NCI-H345 (cell line): ENCODE data around the gene MANSC1.
"Not testable (repeated sequence)": the region's sequence is repeated elsewhere in the genome, so short reads cannot be mapped to it uniquely, and the experiment has no call there.

Source experiments
- DNase-seq: peaks from one replicate; lab custom pipeline; 2025; lab: John Stamatoyannopoulos, UW

MANSC1 gene

DNA sequence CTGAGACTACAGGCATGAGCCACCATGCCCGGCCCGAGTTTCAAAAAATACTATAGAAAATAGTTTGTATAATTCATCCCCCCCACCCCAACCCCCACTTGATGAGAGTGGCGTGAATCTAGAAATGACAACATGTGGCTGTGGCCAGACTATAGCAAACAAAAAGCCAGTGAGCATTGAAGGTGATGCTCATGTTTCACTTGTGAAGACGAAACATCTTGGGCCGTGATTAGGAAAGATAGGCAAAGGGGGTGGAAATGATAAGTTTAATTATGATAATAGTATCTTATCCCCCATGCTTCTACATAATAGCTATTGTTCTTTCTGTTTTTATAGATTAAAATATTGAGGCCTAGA lies 15.4 kb upstream of the MANSC1 start:
- no peak for DNase-seq

DNA sequence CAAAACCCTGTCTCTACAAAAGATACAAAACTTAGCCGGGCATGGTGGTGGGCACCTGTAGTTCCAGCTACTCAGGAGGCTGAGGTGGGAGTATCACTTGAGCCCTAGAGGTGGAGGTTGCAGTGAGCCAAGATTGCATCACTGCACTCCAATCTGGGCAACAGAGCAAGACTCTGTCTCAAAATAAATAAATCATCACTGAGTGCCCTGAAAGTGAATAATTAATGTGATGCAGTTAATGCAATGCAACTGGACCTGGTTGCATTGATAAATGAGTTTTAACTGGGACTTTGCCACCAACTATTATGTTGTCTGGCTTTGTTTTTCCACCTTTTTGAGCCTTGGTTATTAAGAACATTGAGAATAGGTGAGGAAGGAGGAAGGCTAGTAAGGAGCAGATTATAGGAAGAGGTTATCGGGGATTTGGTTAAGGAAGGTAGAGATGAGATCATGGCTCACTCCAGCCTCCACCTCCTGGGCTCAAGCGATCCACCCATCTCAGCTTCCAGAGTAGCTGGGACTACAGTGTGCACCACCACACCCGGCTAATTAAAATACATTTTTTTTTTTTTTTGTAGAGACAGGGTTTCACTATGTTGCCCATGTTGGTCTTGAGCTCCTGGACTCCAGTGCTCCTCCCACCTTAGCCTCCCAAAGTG lies 14.9 kb upstream of the MANSC1 start:
- no peak for DNase-seq

DNA sequence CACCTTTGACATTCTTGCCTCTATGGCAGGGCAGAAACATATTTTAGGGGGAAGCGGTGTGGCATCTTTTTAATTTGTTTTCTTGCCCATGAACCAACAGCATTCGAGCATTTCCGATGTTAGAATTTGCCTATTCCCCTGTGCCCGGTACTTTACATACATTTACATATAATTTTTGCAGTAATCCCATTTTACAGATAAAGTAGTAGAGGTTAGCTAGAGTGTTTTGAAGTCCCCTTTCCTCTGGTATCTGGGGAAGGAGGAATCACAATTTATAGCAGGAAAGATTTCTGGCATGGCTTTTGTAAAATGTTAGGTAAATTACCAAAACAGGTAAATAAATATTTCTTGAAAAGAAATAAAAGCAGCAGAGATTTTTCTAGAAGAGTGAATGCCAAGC lies 8.5 kb upstream of the MANSC1 start:
- no peak for DNase-seq

DNA sequence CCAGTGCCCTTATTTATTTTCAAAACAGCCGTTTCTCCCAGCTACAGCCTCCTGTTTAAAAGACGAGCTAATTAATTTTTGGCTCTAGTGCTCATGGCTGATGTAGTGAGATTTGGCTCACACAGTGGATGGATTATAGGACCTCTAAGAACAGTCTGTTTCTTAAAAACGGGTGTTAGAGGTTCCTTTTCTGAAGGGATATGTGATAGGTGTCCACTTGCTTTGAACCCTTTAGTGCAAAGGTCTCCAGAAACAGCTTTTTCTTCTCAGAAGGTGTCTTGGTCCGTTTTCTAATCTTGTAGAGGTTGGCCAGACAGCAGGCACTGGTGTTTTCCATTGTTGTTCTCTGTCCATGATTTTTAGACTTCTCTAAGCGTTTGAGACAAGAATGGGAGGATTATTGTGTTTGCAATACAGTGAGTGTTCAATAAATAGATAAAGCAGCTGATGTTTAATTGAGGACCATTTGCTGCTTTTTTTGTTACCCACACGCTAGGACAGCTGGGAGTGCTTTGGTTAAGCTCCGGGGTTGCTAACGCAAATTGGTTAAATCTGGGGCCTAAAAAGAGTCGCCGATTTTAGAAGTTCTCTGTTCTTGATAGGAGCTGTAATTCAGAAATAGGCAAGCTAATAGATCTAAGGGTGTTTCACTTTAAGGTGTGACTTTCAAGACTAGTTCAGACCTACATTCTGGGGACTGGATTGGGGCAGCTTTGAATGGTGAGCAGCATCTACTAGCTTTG lies 7.8 kb upstream of the MANSC1 start:
- DNase-seq = no peak

DNA sequence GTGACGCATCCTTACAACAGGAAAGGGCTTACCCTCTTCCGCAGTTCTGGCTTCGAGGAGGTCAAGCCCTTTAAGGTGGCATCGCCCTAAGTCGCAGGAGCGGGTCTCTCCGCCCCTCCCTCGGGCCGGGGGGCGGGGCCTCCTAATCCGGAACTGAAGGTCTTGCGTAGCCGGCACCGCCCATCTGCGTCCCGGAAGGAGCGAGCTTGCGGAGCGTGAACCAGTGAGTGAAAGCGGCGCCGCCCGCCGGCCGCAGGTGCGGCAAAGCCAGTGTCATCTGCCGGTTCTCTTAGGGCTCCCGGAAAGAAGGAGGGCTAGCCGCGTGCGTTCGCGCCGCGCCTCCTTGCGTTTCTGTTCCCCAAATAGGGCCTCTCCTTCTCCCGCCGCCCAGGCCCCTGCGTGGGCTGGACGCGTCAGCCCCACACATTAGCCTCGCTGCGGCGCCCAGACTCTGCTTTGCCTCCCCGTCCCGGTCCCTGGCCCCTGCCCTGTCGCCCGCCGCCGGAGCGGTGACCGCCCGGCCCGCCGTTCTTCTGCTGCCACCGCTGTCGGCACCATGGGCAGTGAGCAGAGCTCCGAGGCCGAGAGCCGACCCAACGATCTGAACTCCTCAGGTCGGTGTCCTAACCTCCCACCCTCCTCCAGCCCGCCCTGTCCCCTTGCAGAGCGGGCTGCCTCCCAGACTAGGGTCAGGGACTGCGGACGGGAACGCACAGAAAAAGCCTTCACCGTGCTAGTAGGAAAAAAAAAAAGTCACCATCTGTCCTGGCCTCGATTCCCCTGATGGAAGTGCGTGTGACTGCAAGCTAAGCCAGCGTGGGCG lies 7.1 kb upstream of the MANSC1 start, which contains the start of gene BORCS5:
TSS of gene BORCS5 (plus strand) at position 183 of the 823 bp plus-strand sequence. CDS start at position 557, 374 bp downstream.
- peak; percentile 98 for DNase-seq

DNA sequence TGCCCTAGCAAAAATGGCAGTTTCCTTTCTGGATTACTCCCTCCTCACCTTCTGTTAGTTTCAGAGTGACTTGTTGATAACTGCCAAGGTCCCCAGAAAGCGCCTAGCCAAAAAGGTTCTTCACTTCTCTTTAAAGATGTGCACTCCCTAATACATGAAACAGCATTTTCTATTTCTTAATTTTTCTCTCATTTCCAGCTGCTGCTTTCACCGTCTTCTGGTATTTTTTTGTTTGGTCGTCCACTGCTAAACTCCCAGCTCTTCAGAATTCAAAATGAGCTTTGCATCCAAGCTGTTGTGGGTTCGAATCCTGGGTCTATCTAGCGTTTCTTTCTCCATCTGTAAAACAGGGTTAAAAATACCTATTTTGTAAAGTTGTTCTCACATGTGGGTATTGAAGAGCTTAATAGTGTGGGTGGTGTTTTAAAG lies 6.4 kb upstream of the MANSC1 start:
- no peak for DNase-seq

DNA sequence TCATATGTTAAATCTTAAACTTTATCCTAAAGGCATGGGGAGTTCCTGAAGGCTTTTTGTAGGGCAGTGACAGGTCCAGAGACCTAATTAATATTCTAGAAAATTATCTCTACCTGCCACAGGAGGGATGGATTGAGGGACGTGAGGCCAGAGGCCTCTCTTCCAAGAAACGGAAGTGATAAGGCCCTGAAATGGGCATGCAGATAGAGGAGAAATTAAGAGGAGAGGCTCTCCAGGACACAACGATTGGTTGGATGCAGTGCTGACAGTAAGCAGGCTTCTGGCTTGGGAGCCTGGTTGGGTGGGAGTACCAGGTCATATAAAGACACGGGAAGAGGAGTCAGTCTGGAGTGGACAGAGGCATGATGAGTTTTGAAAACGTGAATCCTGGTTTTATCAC lies 3.8 kb upstream of the MANSC1 start:
- no peak for DNase-seq

DNA sequence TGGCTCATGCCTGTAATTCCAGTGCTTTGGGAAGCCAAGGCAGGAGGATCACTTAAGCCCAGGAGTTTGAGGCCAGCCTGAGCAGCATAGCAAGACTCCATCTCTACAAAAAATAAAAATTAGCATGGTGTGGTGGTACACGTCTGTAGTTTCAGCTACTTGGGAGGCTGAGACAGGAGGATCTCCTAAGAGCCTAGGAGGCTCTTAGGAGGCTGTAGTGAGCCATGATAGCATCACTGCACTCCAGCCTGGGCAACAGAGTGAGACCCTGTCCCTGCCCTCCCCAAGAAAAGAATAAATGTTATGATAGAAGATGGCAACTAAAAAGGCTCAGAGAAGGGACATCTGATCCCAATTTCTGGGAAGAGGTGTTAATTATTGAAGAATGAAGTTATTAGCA lies 3.2 kb upstream of the MANSC1 start:
- DNase-seq = no peak

DNA sequence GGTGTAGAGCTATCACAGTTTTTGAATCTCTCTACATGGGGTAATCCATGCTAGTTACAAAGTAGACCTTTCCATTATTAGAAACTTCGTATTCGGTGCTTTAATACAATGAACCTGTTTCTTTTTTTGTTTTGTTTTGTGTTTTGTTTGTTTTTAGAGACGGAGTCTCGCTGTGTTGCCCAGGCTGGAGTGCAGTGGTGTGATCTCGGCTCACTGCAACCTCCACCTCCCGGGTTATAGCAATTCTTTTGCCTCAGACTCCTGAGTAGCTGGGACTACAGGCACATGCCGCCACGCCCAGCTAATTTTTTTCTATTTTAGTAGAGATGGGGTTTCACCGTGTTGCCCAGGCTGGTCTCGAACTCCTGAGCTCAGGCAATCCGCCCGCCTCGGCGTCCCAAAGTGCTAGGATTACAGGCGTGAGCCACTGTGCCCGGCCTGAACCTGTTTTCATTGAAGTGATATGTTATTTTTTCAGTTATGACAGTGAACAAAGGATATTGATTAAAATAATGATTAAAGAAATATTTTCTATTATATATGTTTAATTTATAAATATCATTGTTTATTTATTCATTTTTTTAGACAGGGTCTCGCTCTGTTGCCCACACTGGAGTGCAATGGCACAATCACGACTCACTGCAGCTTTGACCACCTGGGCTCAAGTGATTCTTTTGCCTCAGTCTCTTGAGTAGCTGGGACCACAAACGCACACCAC lies 1.6 kb upstream of the MANSC1 start:
- not testable (repeated sequence) for DNase-seq

DNA sequence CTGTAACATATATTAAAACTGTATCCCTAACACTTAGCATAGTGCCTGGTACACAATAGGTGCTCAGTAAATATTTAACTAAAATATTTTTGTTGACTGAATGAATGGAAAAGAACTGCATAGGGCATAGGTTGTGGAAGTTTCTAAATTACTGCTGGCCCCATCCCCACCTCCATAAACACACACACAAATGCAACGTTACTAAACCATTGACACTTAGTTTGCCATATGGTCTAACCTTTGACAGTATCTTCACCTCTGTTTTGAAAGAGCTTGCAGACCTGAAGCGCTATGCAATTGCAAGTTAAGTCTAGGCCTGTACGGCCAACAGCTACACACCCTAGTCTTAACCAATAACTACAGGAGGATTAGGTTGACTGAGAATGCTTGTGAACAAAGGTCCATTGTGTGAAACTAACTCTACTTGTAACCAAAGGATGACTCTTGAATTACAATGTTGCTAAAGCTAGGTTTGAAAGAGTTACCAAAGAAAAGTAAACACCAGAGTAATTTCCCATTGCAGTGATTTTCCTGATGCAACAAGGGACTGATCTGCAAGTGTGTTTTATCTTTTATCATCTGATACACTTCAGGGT lies 924 bp upstream of the MANSC1 start:
- peak; percentile 27 for DNase-seq

DNA sequence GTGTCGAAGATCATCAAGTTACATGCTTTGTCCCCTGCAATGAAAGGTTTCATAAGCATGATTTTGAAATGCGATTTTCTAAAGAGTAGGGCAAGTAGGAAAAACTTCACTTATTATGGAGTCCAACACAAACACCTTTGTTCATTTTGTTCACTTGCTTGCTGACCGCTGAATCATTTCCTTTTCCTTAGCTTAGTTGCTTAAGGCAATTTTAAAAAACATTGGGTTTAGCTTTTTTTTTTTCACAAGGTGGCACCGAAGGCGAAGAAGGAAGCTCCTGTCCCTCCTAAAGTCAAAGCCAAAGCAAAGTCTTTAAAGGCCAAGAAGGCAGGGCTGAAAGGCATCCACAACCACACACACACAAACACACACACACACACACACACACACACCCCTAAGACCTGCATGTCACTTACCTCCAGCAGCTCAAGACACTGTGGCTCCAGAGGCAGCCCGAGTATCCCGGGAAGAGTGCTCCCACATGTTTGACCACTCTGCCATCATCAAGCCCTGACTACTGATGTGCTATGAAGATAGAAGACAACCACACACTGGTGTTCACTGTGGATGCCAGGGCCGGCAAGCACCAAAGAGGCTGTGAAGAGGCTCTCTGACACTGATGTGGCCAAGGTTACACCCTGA lies 11.4 kb downstream of the MANSC1 start:
- DNase-seq = no peak

DNA sequence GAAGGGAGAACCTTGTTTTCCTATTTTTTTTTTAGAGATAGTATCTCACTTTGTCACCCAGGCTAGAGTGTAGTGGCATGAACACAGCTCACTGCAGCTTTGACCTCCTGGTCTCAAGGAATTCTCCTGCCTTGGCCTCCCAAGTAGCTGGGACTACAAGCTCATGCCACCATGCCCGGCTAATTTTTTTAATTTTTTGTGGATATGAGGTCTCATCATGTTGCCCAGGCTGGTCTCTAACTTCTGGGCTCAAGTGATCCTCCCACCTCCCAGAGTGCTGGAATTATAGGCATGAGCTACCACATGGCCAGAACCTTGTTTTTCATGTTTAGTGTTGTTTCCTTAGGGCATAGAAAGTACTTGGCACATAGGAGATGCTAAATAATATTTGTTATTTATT lies 13.5 kb downstream of the MANSC1 start:
- no peak for DNase-seq

DNA sequence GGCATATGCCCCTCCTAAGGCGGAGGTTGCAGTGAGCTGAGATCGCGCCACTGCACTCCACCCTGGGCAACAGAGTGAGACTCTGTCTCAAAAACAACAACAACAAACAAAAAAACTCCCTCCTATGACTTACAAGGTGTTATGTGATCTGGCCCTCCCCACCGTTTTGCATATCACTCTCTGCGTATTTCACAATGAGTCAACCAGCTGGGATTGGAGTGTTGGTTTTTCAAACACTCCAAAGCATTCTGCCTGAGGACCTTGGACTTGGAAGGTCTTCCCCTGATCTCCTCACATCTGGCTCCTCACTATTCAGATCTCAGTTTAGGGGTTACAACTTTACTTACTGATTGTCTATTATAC lies 14.0 kb downstream of the MANSC1 start:
- DNase-seq = no peak

DNA sequence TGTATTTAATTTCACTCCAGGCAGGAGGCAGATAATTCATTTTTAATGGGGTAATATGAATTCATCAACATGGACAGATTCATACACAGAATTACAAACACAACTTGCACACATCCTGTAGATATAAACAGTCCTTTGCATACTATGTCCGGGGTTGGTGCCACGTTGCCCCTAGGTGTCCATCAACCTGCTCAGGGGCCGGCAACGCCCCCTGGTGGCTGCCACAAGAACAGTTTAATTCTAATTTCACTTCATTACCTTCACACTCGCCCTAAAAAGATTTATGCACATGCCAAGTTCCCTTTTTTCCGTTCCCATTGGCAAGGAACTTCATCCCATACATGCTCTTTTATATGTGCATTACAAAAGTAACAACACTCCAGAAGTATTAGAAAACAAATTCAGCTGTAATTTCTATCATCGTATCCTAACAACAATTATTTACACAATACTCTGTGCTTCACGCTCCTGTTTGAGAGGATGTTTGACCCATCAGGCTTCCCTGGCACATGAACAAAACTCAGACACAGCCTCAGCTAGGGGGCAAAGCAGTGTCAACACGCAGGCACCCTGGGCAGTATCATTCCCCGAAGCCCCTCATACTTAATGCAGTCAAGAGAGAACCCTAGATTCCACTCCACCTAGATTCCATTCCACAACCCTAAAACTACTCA lies 15.5 kb downstream of the MANSC1 start:
- peak; percentile 64 for DNase-seq

DNA sequence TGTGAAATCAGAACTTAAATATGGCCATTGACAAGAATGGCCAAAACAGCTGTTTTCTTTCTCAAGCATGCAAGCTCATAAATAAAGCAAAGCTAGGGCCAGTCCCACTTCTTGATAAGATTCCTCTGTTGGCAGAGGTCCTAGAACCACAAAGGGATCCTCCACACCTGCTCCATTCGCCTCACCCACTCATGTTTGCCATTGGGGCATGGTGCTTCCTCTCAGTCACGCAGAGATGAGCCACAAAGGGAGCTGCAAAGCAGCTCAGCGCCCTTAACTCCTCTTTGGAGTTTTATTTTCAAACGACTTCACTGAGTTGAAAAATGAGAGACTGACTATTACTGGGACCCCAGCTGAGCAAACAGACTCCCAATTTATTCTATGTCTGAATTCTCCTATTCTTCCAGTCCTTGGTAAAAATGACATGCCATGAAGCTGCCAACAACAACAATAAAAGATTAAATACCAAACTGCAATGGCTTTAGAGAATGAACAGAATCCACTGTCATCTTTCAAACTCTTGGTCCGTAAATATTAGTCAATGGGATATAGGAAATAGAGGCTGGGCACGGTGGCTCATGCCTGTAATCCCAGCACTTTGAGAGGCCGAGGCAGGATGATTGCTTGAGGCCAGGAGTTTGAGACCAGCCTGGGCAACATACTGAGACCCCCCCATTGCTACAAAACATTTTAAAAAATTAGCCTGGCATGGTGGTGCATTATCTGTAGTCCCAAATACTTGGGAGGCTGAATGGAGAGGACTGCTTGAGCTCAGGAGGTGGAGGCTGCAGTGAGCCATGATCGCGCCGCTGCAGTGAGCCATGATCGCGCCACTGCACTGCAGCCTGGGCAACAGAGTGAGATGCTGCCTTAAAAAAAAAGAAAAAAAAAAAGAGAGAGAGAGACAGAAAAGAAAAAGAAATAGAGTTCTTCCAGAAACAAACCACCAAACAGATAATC lies 16.4 kb downstream of the MANSC1 start:
- DNase-seq = peak; percentile 99

DNA sequence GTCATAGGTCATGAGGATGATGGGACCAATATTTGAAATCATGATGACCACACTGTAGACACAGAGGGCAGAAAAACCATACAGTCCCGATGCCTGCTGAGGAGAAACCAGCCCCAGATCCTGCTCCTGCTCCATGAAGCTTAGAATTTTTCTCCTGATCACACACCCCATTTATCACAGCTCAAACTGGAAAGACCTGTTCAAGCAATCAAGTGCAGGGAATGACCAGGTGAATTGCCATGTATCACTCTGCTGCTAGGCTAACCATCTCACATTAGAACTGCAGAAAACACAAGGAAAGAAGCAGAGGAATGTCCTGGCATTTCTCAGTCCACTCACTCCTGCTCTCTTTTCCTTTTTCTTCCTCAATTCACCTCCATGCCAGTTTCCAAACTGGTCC lies 18.1 kb downstream of the MANSC1 start:
- peak; percentile 58 for DNase-seq

DNA sequence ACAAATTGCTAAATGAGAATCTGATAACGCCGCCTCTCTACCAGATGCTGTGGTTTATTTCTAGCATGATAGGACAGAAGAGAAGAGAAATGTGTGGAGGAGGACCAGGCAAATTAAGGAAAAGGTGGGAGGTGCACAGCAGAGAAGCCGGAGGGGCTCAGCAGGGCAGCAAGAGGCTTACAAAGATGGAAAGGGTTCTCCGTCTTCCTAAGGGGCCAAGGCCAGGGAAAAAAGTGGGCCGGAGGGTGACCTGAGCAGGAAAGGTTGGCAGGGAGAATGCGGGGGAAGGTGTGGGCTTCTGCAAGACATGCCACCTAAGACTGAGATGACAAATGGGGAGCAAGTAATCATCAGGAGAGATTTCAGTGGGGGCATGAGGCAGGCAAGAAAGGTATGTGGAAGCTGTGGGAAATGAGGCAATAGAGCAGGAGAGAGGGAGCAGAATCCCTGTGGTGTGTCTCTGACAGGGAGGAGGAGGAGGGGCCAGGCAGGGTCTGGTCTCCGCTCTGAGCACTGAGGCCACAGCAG lies 18.7 kb downstream of the MANSC1 start:
- DNase-seq = no peak

DNA sequence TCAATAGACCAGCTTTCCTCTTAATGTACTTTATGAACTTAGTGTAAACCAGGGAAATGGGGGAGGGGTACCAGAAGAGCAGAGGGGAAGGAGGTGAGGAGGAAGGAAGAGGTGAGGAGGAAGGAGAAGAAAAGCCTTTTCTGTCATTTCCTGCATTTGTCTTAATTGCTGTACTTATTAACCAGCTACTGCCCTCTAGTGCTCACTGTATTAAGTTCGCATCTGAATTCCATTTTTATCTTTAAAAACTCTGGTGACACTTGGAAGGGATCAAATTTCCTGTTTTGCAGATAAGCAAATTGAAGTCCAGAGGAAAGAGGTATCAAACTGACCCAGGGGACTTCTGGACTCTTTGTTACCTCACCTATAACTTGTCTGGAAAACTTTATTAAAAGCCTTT lies 22.2 kb downstream of the MANSC1 start:
- DNase-seq = peak; percentile 40

DNA sequence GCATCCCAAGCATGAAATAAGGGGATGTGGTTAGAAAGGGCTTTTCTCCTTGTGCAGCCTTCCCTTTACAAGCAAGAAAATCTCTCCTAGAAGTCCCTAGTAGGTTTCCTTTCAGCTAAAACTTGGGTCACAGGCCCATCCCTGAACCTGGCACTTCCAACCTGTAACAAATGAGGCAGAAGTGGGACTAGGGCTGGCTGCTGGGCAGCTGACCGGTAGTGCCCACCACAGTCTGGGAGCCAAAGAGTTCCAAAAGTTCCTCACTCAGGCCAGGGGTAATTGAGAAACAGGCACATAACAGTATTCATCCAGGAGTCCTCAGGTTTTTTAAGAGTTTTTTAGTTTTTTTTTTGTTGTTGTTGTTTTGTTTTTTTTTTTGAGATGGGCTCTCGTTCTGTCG lies 23.8 kb downstream of the MANSC1 start:
- no peak for DNase-seq
